ENCODE results near the gene CFAP410. TPM values are rescaled to one million over a fixed set of nuclear protein-coding genes. Genes with fewer than 3 reads are reported as not detected.
A peak's percentile ranks its signal among the peaks of the same experiment; 100 is the strongest.

The CFAP410 gene
- total RNA-seq, 1 donor from 2014 or later = 8.6 TPM

DNA sequence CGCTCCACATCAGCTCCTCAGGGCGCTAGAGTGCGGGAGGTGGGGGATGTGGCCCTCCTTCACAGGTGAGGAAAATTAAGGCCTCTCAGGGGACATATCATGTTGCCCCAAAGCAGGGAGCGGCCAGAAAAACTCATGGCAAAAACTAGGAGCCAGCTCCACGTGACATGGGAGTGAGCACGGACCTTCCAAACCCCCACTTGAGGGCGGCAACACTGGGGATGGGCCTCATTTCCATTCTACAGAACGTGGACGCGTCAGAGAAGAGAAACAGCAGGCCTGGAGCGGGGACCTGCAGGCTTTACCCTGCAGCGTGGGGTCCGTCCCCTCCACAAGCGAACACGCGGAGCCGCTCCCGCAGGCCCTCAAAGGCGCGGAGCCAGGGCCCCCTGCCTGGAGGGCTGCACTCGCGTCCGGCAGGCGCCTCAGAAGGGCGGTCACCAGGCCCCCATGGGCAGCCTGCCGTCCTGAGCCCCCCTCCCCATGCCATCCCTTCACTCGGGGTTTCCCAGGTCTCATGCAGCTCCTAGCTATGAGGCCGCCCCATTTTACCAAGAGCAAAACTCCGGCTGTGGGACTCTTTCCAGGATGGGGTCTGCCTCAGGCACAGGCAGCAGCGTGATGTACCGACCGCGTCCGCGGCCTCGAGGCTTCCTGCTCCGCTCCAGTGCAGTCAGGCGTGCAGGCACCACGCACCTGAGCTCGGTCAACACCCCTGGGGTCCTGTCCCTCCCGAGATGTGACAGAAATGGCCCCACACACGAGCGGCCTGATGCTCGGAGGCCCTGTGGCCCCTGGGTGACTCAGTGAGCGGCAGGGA, 5.5 kb downstream of the CFAP410 start:
- DNase-seq (ENCODE audit: low spot score in 2 of 2) (no peak), FAIRE-seq (no peak)

DNA sequence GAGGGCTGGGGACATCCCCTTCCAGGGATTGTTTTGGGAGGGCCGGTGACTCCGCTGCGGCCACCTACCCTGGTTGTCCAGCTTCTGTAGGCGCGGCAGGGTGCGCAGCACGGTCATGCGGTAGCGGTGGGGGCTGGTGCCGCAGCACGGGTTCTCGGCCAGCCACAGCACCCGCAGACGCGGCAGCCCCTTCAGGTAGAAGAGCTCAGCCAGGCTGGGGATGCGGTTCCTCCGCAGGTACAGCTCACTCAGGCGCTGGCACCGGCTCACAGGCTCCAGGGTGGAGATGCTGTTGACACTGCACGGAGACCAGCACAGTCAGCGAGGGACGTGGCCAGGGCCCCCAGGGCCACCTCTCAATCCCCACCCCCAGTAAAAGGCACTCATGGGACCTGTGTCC, 6.2 kb downstream of the CFAP410 start:
- DNase-seq (ENCODE audit: low spot score in 2 of 2) (no peak), FAIRE-seq (no peak)

GRCh38 chr21:44332383-44332782, 6.8 kb downstream of the CFAP410 start:
- FAIRE-seq (no peak), DNase-seq (ENCODE audit: low spot score in 2 of 2) (no peak)

DNA sequence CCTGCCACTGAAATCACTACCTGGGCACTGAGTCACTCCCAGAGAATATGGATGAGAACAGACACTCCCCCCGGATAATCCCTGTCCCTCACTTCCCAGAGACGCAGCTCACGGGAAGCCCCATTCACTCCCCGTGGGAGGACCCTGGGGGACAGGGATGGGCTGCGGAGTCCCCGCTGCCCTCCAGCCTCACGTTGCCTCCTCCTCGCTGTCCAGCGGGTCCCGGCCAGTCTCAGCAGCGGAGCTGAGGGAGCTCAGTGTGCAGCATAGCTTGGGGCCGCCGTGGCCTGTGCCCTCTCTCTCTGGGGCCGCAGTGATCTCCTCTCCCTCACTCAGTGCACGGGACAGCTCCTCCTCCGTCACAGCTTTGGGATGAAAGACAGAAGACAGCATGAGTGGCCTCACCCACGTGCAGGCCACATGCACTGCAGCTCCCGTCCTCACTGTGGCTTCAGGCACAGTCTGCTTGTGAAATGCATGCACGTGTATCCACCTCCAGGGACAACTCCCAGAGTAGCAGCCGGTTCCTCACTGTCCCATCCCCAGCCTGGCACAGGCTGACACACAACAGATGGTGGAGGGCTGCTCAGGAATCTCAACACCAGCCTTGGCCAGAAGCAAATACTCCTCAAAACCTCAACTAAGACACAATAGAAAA, 7.4 kb downstream of the CFAP410 start:
- FAIRE-seq (no peak), DNase-seq (ENCODE audit: low spot score in 2 of 2) (no peak)

GRCh38 chr21:44331209-44331608, 8.0 kb downstream of the CFAP410 start:
- FAIRE-seq = no peak
- DNase-seq (ENCODE audit: low spot score in 2 of 2) = no peak

DNA sequence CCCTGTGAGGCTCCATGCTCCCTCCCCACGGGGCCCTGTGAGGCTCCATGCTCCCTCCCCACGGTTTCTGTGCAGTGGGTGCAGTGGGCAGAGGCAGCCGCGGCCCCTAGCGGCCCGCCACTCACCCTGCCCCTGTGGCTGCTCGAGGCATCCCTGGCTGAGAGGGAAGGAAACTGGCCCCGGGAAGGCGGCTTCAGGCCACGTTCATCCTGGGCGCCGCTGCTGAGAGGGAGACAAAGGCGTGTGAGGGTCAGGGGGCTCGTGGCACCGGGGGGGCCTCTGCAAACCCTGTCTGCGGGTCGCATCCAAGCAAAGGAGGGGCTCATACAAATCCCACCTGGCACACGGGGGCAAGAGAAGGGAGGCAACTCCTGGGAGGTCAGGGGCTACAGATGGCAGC, 8.5 kb downstream of the CFAP410 start:
- DNase-seq (ENCODE audit: low spot score in 2 of 2) = no peak
- no peak for FAIRE-seq

DNA sequence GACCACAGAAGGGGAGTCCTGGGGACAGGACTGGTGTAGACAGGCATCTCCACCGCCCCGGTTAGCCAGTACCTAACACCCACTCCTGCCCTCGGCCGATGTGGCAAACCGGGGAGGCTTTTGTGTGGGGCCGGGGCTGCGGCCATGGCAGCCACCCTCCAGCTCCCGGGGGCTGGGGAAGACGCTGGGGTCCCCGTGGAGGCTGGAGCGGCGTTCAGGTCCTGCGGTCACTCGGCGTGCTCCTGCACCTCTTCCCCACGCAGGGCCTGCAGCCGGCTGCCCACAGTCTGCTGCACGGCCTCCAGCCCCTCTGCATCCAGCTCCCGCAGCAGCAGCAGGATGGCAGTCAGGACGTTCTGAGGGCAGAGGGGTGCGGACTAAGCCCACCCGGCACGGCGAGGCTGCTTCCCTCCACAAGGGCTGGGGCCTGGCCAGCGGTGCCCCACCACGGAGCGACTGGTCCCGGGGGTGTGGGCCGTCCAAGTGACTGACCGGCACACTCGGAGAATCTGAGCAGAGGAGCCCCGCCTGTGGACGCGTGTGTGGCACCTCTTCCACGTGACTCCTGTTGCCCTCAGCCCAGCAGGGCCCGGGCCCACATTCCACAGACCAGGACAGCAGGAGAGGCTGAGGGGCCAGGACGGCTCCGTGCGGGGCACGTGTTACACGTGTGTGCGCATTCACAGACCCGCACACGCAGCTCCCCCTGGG, 9.1 kb downstream of the CFAP410 start:
- no peak for DNase-seq (ENCODE audit: low spot score in 2 of 2)
- FAIRE-seq = no peak

GRCh38 chr21:44329086-44329889, 9.9 kb downstream of the CFAP410 start:
- FAIRE-seq (no peak), DNase-seq (ENCODE audit: low spot score in 2 of 2) (no peak)

- no peak for FAIRE-seq
- DNase-seq (ENCODE audit: low spot score in 2 of 2) = no peak
Observed at GRCh38 chr21:44328242-44328895, 10.8 kb downstream of the CFAP410 start.

GRCh38 chr21:44327603-44327974, 11.6 kb downstream of the CFAP410 start:
- DNase-seq (ENCODE audit: low spot score in 2 of 2) = no peak
- no peak for FAIRE-seq

DNA sequence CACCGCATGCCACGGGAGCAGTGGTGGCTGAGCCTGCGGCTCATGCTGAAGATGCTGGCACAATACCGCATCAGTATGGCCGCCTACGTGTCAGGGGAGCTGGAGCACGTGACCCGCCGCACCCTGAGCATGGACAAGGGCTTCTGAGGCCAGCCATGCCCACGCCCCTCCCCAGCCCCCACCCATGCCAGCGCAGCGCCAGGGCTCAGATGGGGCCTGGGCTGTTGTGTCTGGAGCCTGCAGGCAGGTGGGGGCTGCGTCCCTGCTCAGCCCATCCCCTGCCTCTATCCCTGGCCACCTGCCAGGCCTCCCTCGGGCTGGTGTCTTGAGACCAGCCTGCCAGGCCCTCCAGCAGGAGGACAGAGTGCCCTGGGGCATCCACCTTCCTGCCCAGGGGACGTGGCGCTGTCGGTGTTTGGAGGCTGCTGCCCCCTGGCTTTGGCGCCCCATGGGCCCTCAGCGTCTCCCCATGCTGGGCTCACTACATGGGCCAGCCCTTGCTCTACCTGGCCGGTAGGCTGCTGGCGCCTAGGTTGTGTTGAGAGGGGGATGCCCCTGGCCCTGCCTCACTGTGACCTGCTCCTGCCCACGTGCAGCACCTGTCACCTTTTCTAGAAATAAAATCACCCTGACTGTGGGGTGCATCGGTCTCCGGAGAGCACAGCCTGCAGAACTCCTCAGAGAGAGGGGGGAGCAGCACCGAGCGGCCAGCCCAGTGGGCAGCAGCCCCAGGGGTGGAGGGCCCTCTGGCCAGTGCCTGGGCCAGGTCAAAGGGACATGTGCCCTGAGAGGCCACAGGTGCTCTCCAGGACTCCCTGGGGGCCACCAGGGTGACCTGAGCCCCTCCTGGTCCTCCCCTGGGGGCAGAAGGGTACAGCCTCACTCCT, 12.2 kb downstream of the CFAP410 start:
- DNase-seq (ENCODE audit: low spot score in 2 of 2) (peak in 1 of 2 donors; percentile 68), FAIRE-seq (no peak)

- FAIRE-seq (no peak), DNase-seq (ENCODE audit: low spot score in 2 of 2) (no peak)
Observed at GRCh38 chr21:44326272-44326647, 12.9 kb downstream of the CFAP410 start.

GRCh38 chr21:44325386-44326271, 13.6 kb downstream of the CFAP410 start:
- FAIRE-seq (no peak), DNase-seq (ENCODE audit: low spot score in 2 of 2) (no peak)

- DNase-seq (ENCODE audit: low spot score in 2 of 2) (no peak), FAIRE-seq (no peak)
Observed at GRCh38 chr21:44324854-44325107, 14.4 kb downstream of the CFAP410 start.

- FAIRE-seq (no peak), DNase-seq (ENCODE audit: low spot score in 2 of 2) (no peak)
Observed at GRCh38 chr21:44324106-44324853, 14.9 kb downstream of the CFAP410 start.

DNA sequence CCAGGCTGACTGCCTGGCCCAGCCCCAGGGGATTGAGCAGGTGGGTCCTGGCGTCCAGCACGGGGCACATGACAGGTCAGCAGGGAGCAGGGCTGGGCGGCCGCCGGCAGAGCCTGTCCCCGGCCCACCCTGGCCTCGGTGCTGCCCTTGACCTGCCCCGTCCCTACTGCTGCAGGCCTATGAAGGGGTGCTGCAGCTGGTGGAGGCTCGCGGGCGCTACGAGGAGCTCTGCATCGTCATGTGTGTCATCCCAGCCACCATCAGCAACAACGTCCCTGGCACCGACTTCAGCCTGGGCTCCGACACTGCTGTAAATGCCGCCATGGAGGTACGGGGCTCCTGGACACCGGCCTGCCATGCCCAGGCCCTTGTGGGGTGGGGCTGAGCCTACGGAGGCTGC, 15.6 kb downstream of the CFAP410 start:
- no peak for DNase-seq (ENCODE audit: low spot score in 2 of 2)
- FAIRE-seq = no peak

DNA sequence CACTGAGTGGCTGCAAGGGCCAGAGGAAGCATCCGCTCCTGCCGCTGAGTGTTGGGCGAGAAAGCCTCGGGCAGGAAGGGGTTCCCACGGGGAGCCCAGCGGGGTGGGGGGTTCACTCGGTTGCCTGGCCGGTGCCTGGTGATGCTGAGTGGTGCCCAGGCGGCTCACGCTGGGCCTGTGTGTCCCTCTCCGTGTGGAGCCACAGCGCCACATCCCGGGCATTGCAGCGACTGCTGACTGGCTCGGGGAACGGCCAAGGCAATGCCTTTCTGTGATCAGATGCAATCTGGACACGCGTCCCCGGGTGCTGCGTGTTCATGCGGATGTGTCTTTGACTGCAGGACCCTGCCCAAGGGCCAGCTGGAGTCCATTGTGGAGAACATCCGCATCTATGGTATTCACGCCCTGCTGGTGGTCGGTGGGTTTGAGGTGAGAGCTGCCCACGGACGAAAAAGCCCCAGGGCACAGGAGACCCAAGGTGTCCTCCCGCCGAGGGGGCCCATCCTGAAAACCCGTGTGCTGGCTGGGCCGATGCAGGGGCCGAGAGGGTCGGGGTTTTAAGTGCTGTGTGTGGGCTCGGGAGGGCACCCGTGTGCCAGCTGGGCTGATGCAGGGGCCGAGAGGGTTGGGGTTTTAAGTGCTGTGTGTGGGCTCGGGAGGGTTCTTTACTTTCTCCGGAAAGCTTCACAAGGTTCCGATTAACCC, 16.4 kb downstream of the CFAP410 start:
- DNase-seq (ENCODE audit: low spot score in 2 of 2) (no peak), FAIRE-seq (no peak)
